T-cell (primary cell): Measurements from ENCODE around the gene PROSER3. TPM values are rescaled to one million over a fixed set of nuclear protein-coding genes. Genes with fewer than 3 reads are reported as not detected.
"Not testable (repeated sequence)": the region's sequence is repeated elsewhere in the genome, so short reads cannot be mapped to it uniquely, and the experiment has no call there.

Experiments used
- ATAC-seq, 4 experiments: fragments of 200-7000 bp in 3 of 4; fragments of 150-1000 bp in 1 of 4; cut with Tn5 transposase; replicated peaks in 1 of 4; 1 replicate in 3 of 4; 2 replicates in 1 of 4; pipeline ENCODE4 v1.10.0; 2021; ENCODE audit warnings: moderate library complexity in 3 of 4, mild to moderate bottlenecking in 2 of 4, moderate number of reproducible peaks in 1 of 4
- CTCF ChIA-PET, 2 donors: fragments of 300-600 bp; sonication (Branson Sonifier 250); formaldehyde crosslinking; loops; one replicate each; lab custom pipeline; 2022; ENCODE audit warnings: antibody characterized with exemption in 2 of 2; lab: Charles Lee
- POLR2A ChIA-PET, 2 donors: fragments of 300-600 bp; sonication (Branson Sonifier 250); formaldehyde crosslinking; loops; one replicate each; lab custom pipeline; 2022; ENCODE audit warnings: antibody characterized with exemption in 2 of 2; lab: Charles Lee
- DNase-seq, 35 experiments: peaks; one replicate each; pipeline versions ENCODE4 v3.0.0 to v3.0.0-alpha.2; 2013 to 2023
- H3K27ac ChIP-seq: one replicate; pipeline ENCODE4 v1.5.1; 2013; ENCODE audit warnings: low read length
- H3K27me3 ChIP-seq, 2 experiments: replicated peaks in 1 of 2; 1 replicate in 1 of 2; 2 replicates in 1 of 2; pipeline versions ENCODE4 v1.6.1 to v1.7.0; 2013; ENCODE audit warnings: low read length in 1 of 2, mixed read lengths in 1 of 2; ENCODE audit not compliant: control insufficient read depth in 2 of 2, insufficient read depth in 2 of 2; ENCODE audit errors: extremely low read depth in 1 of 2
- H3K36me3 ChIP-seq, 2 donors: 1 replicate in 1 of 2; 2 replicates in 1 of 2; pipeline versions ENCODE4 v1.6.1 to v1.7.0; 2013; ENCODE audit warnings: low read length in 1 of 2; ENCODE audit not compliant: control insufficient read depth in 2 of 2, insufficient read depth in 1 of 2; ENCODE audit errors: extremely low read depth in 1 of 2
- H3K4me1 ChIP-seq, 2 experiments: 1 replicate in 1 of 2; 2 replicates in 1 of 2; pipeline versions ENCODE4 v1.6.1 to v1.7.0; 2013; ENCODE audit warnings: low read length in 2 of 2, mixed read lengths in 1 of 2; ENCODE audit not compliant: insufficient read depth in 2 of 2, control insufficient read depth in 1 of 2; ENCODE audit errors: extremely low read depth in 1 of 2
- H3K4me3 ChIP-seq, 2 donors: 1 replicate in 1 of 2; 2 replicates in 1 of 2; pipeline versions ENCODE4 v1.5.1 to v1.7.0; 2013; ENCODE audit warnings: mild to moderate bottlenecking in 2 of 2, low read length in 1 of 2, moderate library complexity in 1 of 2; ENCODE audit not compliant: control insufficient read depth in 1 of 2; ENCODE audit errors: extremely low read depth in 1 of 2
- H3K9me3 ChIP-seq: 2 replicates; pipeline ENCODE4 v1.7.0; 2013
- H3K27ac Mint-ChIP-seq, 2 donors: one replicate each; pipeline ENCODE4 v1.8.0; 2020 to 2021; ENCODE audit warnings: mild to moderate bottlenecking in 2 of 2, mixed read lengths in 2 of 2
- H3K27me3 Mint-ChIP-seq, 2 donors: one replicate each; pipeline ENCODE4 v1.8.0; 2021 to 2022; ENCODE audit warnings: mixed read lengths in 2 of 2
- H3K36me3 Mint-ChIP-seq: one replicate; pipeline ENCODE4 v1.8.0; 2021; ENCODE audit warnings: mixed read lengths
- H3K4me1 Mint-ChIP-seq, 3 donors: one replicate each; pipeline ENCODE4 v1.8.0; 2020 to 2022; ENCODE audit warnings: mixed read lengths in 3 of 3, mild to moderate bottlenecking in 1 of 3
- H3K4me3 Mint-ChIP-seq, 3 donors: one replicate each; pipeline ENCODE4 v1.8.0; 2020 to 2022; ENCODE audit warnings: mild to moderate bottlenecking in 3 of 3, mixed read lengths in 3 of 3, moderate library complexity in 3 of 3
- H3K9me3 Mint-ChIP-seq, 3 donors: one replicate each; pipeline ENCODE4 v1.8.0; 2020 to 2022; ENCODE audit warnings: mixed read lengths in 3 of 3
- WGBS: methylation state at CpG from one replicate; pipeline ENCODE4 v1.1.5; 2013; ENCODE audit warnings: missing lambda C conversion rate; ENCODE audit not compliant: insufficient coverage; 5-methylcytosine and 5-hydroxymethylcytosine counted together
- total RNA-seq, 35 experiments: library from RNA in 6 of 35; stranded (reverse) in 6 of 35; fragments of 120-200 nt in 1 of 35; gene quantifications; one replicate each; pipeline versions ENCODE4 v1.2.1 to v1.2.4 and lab custom pipeline; 2013 to 2026

PROSER3 gene
- total RNA-seq, 5 donors from 2014 or later (not counting 1 experiment from before 2014, with no cell fraction given), result 31.3 to 52.1 (median 47.8) TPM

- Mint-ChIP-seq H3K4me3 (no peak overlapping the region), H3K4me1 (peaks cover under 1 to 9% (median 3%) of the 10 kb centered on the region in 3 donors), H3K9me3 (no peaks in the 10 kb centered on the region), H3K36me3 (peaks cover 18% of the 10 kb centered on the region), H3K27me3 (no peaks in the 10 kb centered on the region), H3K27ac (no peak overlapping the region)
- H3K36me3 ChIP-seq, result peaks cover 17 to 41% of the 10 kb centered on the region in 2 donors
- POLR2A ChIA-PET, result no interaction called here
- WGBS, result 99% methylated on average over 8 of the region's 17 CpGs
- DNase-seq (no peak), ATAC-seq (no peak)
- no peak overlapping the region for H3K27ac ChIP-seq
- CTCF ChIA-PET, result no interaction called here
- H3K4me1 ChIP-seq, result peaks cover 0 to 3% of the 10 kb centered on the region in 2 experiments
- H3K4me3 ChIP-seq, result no peak overlapping the region
- H3K9me3 ChIP-seq, result no peaks in the 10 kb centered on the region
- H3K27me3 ChIP-seq, result no peaks in the 10 kb centered on the region
These were observed 6.7 kb downstream of the PROSER3 start for GRCh38 chr19:35764432-35765315.

- Histone ChIP-seq H3K27ac (no peak overlapping the region), H3K9me3 (no peaks in the 10 kb centered on the region), H3K36me3 (peaks cover 7 to 32% of the 10 kb centered on the region in 2 donors), H3K4me1 (no peaks in the 10 kb centered on the region), H3K4me3 (no peak overlapping the region), H3K27me3 (no peaks in the 10 kb centered on the region)
- WGBS, result 100% methylated on average over 5 of the region's 11 CpGs
- Mint-ChIP-seq H3K27me3 (no peaks in the 10 kb centered on the region), H3K4me1 (no peaks in the 10 kb centered on the region), H3K9me3 (no peaks in the 10 kb centered on the region), H3K36me3 (peaks cover 13% of the 10 kb centered on the region), H3K27ac (no peak overlapping the region), H3K4me3 (no peak overlapping the region)
- ChIA-PET POLR2A (no interaction called here), CTCF (no interaction called here)
- ATAC-seq (peak in 1 of 4 experiments; percentile 15), DNase-seq (no peak)
These were observed 8.7 kb downstream of the PROSER3 start for GRCh38 chr19:35766571-35767104.

GRCh38 chr19:35767288-35768081 is 9.5 kb downstream of the PROSER3 start:
- POLR2A ChIA-PET, result no interaction called here
- H3K4me1 Mint-ChIP-seq, result no peaks in the 10 kb centered on the region

GRCh38 chr19:35768082-35768421 is 10.1 kb downstream of the PROSER3 start:
- Histone ChIP-seq H3K4me1 (no peaks in the 10 kb centered on the region), H3K36me3 (peaks cover 4 to 25% of the 10 kb centered on the region in 2 donors), H3K27me3 (no peaks in the 10 kb centered on the region), H3K9me3 (no peaks in the 10 kb centered on the region), H3K27ac (no peak overlapping the region), H3K4me3 (no peak overlapping the region)
- DNase-seq (no peak), ATAC-seq (no peak)
- Mint-ChIP-seq H3K9me3 (no peaks in the 10 kb centered on the region), H3K36me3 (peaks cover 7% of the 10 kb centered on the region), H3K4me1 (no peaks in the 10 kb centered on the region), H3K27ac (no peak overlapping the region), H3K27me3 (no peaks in the 10 kb centered on the region), H3K4me3 (no peak overlapping the region)
- 97% methylated on average over 15 of the region's 15 CpGs for WGBS
- POLR2A ChIA-PET, result no interaction called here
- CTCF ChIA-PET, result no interaction called here

More at GRCh38 chr19:35767288-35768081, 9.5 kb downstream of the PROSER3 start:
- peaks cover 7% of the 10 kb centered on the region for H3K36me3 Mint-ChIP-seq
- Histone ChIP-seq H3K36me3 (peaks cover 4 to 25% of the 10 kb centered on the region in 2 donors), H3K27me3 (no peaks in the 10 kb centered on the region), H3K27ac (no peak overlapping the region), H3K4me1 (no peaks in the 10 kb centered on the region), H3K4me3 (no peak overlapping the region), H3K9me3 (no peaks in the 10 kb centered on the region)
- CTCF ChIA-PET, result no interaction called here
- no peak overlapping the region for H3K27ac Mint-ChIP-seq
- DNase-seq (no peak), ATAC-seq (peak in 1 of 4 experiments; percentile 33)
- 89% methylated on average over 32 of the region's 34 CpGs for WGBS
- no peak overlapping the region for H3K4me3 Mint-ChIP-seq
- no peaks in the 10 kb centered on the region for H3K9me3 Mint-ChIP-seq
- H3K27me3 Mint-ChIP-seq, result no peaks in the 10 kb centered on the region

GRCh38 chr19:35772362-35772761 is 14.4 kb downstream of the PROSER3 start:
- H3K36me3 ChIP-seq, H3K27ac Mint-ChIP-seq, CTCF ChIA-PET, DNase-seq, ATAC-seq, H3K9me3 Mint-ChIP-seq, H3K27me3 ChIP-seq, H3K27ac ChIP-seq, H3K4me3 Mint-ChIP-seq, POLR2A ChIA-PET, H3K4me3 ChIP-seq, H3K36me3 Mint-ChIP-seq, H3K27me3 Mint-ChIP-seq, H3K9me3 ChIP-seq: not testable (repeated sequence)
- peaks cover 4 to 19% of the 10 kb centered on the region in 2 experiments for H3K4me1 ChIP-seq
- WGBS, result 94% methylated on average over 3 of the region's 5 CpGs
- H3K4me1 Mint-ChIP-seq, result peaks cover 6 to 20% (median 20%) of the 10 kb centered on the region in 3 donors

- H3K4me1 ChIP-seq, result peaks cover 4 to 19% of the 10 kb centered on the region in 2 experiments
- H3K27me3 ChIP-seq, result no peaks in the 10 kb centered on the region
- Mint-ChIP-seq H3K9me3 (no peaks in the 10 kb centered on the region), H3K27ac (no peak overlapping the region), H3K27me3 (no peaks in the 10 kb centered on the region), H3K4me3 (no peak overlapping the region), H3K4me1 (peaks cover 6 to 20% (median 20%) of the 10 kb centered on the region in 3 donors), H3K36me3 (peaks cover 4% of the 10 kb centered on the region)
- 100% methylated on average over 2 of the region's 9 CpGs for WGBS
- CTCF ChIA-PET, result interaction anchor here in 1 of 2 donors (0.6 kb wide), 1 partner anchor 78 kb away, joined by 4 read pairs; no protein-coding TSS in a partner anchor
- POLR2A ChIA-PET, result no interaction called here
- no peaks in the 10 kb centered on the region for H3K9me3 ChIP-seq
- no peak overlapping the region for H3K4me3 ChIP-seq
- H3K27ac ChIP-seq, result no peak overlapping the region
- ATAC-seq, result no peak
- no peak for DNase-seq
- H3K36me3 ChIP-seq, result peaks cover 0 to 4% of the 10 kb centered on the region in 2 donors
These were observed 15.2 kb downstream of the PROSER3 start for GRCh38 chr19:35773020-35773806.
